OCI-LY3 (cell line): ENCODE data around the gene HPGDS.

Experiments used
- H2AFZ ChIP-seq: fragments of 200-600, 300-600 bp; shearing (Covaris generic); 2 replicates; pipeline ENCODE4 v1.6.0; 2014; ENCODE audit warnings: antibody characterized with exemption, low read depth, low read length
- H3K27ac ChIP-seq: fragments of 200-600, 300-600 bp; sonication (generic); 2 replicates; pipeline ENCODE4 v1.5.1; 2014; ENCODE audit warnings: mild to moderate bottlenecking, low read length, moderate library complexity, mixed read lengths
- H3K27me3 ChIP-seq: fragments of 200-600, 300-600 bp; sonication (generic); 2 replicates; pipeline ENCODE4 v1.6.1; 2014; ENCODE audit warnings: low read depth, low read length, mixed read lengths
- H3K36me3 ChIP-seq: fragments of 200-600, 300-600 bp; sonication (generic); replicated peaks from 2 replicates; pipeline ENCODE3; 2014; ENCODE audit warnings: low read depth, low read length, mixed read lengths
- H3K4me1 ChIP-seq: fragments of 300-600, 200-600 bp; sonication (generic); 2 replicates; pipeline ENCODE4 v1.6.1; 2014; ENCODE audit warnings: low read length, mixed read lengths
- H3K4me2 ChIP-seq: fragments of 200-600, 300-600 bp; sonication (generic); 2 replicates; pipeline ENCODE4 v1.6.1; 2014; ENCODE audit warnings: low read length, mixed read lengths
- H3K4me3 ChIP-seq: fragments of 300-600, 200-600 bp; sonication (generic); 2 replicates; pipeline ENCODE4 v1.5.1; 2014; ENCODE audit warnings: antibody characterized with exemption, mild to moderate bottlenecking, low read length, moderate library complexity
- H3K79me2 ChIP-seq: fragments of 300-600, 200-600 bp; shearing (Covaris generic); 2 replicates; pipeline ENCODE4 v1.6.1; 2014; ENCODE audit warnings: mild to moderate bottlenecking, low read length, mixed read lengths
- H3K9ac ChIP-seq: fragments of 300-600, 200-600 bp; shearing (Covaris generic); 2 replicates; pipeline ENCODE4 v1.6.0; 2014; ENCODE audit warnings: mild to moderate bottlenecking, low read length, moderate library complexity
- H3K9me3 ChIP-seq: fragments of 200-600, 300-600 bp; shearing (Covaris generic); 2 replicates; pipeline ENCODE4 v1.6.1; 2014; ENCODE audit warnings: low read length, mixed read lengths; ENCODE audit not compliant: insufficient read depth
- H4K20me1 ChIP-seq: fragments of 200-600, 300-600 bp; sonication (generic); 2 replicates; pipeline ENCODE4 v1.6.1; 2016; ENCODE audit warnings: low read length, mixed read lengths; ENCODE audit not compliant: insufficient read depth
- EZH2phosphoT487 ChIP-seq: fragments of 200-600 bp; shearing (Covaris generic); IDR thresholded peaks from 2 replicates; pipeline ENCODE4 v1.6.1; 2018; ENCODE audit warnings: antibody characterized with exemption, mixed run types, low read depth
- TF ChIP-seq, protein P1 (sequence below): fragments of 200-600, 300-600 bp; sonication (generic); IDR thresholded peaks from 2 replicates; pipeline ENCODE4 v1.5.1; 2014; ENCODE audit warnings: antibody characterized with exemption, low read length, low read depth

The HPGDS gene

DNA sequence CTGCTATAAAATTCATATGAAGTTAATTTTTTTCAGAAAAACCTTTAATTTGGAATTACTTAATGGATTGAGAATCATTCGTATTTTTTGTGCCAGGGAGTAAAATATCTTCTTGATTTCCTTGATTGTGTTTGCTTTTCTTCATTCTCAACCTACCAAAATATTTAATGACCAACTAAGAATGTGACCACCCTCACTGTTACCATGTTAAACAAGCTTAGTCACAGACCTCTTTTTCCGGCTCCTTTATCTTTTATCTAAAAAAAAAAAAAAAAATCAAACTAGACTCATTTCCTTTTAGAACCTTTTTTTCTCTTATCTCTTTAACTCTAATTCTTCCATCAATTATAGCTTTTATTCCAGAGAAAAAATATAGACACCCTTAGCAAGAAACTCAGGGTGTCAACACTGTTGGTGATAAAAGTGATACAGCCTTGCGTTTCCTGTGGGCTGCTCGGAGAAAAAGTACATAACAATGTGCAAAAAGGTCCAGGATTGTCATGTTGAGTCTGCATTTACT lies 20.6 kb upstream of the HPGDS start:
- Histone ChIP-seq H3K9ac (no peak overlapping the region), H3K27me3 (no peaks in the 10 kb centered on the region), H3K4me3 (no peak overlapping the region), H3K4me1 (no peaks in the 10 kb centered on the region), H3K27ac (no peak overlapping the region), H3K4me2 (no peak overlapping the region), H2AFZ (no peak overlapping the region), H4K20me1 (no peaks in the 10 kb centered on the region), H3K9me3 (no peaks in the 10 kb centered on the region), H3K36me3 (no peaks in the 10 kb centered on the region), H3K79me2 (no peaks in the 10 kb centered on the region)
- TF ChIP-seq, protein P1, sequence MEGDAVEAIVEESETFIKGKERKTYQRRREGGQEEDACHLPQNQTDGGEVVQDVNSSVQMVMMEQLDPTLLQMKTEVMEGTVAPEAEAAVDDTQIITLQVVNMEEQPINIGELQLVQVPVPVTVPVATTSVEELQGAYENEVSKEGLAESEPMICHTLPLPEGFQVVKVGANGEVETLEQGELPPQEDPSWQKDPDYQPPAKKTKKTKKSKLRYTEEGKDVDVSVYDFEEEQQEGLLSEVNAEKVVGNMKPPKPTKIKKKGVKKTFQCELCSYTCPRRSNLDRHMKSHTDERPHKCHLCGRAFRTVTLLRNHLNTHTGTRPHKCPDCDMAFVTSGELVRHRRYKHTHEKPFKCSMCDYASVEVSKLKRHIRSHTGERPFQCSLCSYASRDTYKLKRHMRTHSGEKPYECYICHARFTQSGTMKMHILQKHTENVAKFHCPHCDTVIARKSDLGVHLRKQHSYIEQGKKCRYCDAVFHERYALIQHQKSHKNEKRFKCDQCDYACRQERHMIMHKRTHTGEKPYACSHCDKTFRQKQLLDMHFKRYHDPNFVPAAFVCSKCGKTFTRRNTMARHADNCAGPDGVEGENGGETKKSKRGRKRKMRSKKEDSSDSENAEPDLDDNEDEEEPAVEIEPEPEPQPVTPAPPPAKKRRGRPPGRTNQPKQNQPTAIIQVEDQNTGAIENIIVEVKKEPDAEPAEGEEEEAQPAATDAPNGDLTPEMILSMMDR, result no peak
- TF ChIP-seq EZH2phosphoT487, result no peak

DNA sequence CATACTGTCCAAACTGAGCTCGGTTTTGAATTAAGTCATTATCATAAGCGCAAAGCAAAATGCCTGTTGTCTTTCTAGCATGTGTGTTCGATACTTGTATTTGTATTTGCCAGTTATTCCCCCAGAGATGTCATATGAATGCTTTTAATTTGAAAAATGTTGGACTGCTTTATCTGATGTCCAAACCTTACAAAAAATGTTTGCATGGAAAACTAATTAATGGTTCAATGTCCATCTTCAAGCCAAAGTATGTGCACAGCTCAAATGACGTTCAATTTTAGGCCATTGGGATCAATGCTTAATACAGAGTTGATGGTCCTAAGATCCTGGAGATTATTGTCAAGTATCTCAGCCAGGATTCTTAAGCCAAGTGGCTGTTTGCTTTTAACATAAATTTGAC lies 17.2 kb upstream of the HPGDS start:
- H3K27ac ChIP-seq, result no peak overlapping the region
- no peaks in the 10 kb centered on the region for H3K27me3 ChIP-seq
- no peaks in the 10 kb centered on the region for H4K20me1 ChIP-seq
- H3K36me3 ChIP-seq, result no peaks in the 10 kb centered on the region
- no peaks in the 10 kb centered on the region for H3K79me2 ChIP-seq
- H3K9ac ChIP-seq, result no peak overlapping the region
- no peaks in the 10 kb centered on the region for H3K4me1 ChIP-seq
- no peak overlapping the region for H3K4me2 ChIP-seq
- H2AFZ ChIP-seq, result no peak overlapping the region
- no peak for TF ChIP-seq EZH2phosphoT487
- TF ChIP-seq, protein P1, result no peak
- no peaks in the 10 kb centered on the region for H3K9me3 ChIP-seq
- no peak overlapping the region for H3K4me3 ChIP-seq

DNA sequence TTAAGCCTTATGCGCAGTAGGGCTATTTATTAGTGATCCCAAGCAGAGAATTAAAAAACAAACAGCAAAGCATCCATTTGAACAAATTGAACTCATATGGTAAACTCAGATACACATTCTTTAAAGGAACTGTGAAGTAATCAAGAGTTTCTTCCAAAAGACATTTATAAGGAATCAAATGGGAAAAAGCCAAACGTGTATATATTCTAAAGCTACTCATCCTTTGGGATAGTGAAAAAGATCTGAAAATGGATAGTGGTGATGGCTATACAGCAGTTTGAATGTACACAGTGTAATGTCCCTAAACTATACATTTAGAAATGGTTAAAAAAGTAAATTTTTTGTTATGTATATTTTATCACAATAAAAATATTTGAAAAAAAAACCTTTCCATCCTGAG lies 16.6 kb upstream of the HPGDS start:
- Histone ChIP-seq H3K4me1 (no peaks in the 10 kb centered on the region), H2AFZ (no peak overlapping the region), H3K4me2 (no peak overlapping the region), H3K27me3 (no peaks in the 10 kb centered on the region), H4K20me1 (no peaks in the 10 kb centered on the region), H3K27ac (no peak overlapping the region), H3K36me3 (no peaks in the 10 kb centered on the region), H3K9me3 (no peaks in the 10 kb centered on the region), H3K9ac (no peak overlapping the region), H3K4me3 (no peak overlapping the region), H3K79me2 (no peaks in the 10 kb centered on the region)
- no peak for TF ChIP-seq EZH2phosphoT487
- TF ChIP-seq, protein P1, result no peak

DNA sequence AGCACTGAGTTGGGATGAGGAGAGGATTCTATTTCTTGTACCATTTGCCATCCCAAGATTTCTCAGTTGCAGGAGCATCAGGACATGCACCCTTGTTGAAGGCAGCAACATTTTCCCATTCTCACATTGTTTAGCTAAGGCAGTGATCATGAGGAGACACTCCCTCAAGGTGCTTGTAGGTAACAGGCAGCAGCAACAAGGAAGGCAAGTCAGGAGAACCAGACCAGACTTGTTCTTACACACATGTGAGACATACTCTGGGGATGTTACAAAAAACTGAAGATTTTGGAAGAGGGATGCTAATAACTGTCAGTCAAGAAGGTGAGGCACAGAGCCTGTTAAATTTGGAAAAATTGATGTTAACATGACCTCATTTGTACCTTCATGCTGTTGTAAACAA lies 15.5 kb upstream of the HPGDS start:
- Histone ChIP-seq H3K36me3 (no peaks in the 10 kb centered on the region), H2AFZ (no peak overlapping the region), H3K79me2 (no peaks in the 10 kb centered on the region), H3K4me1 (no peaks in the 10 kb centered on the region), H3K27me3 (no peaks in the 10 kb centered on the region), H3K9me3 (no peaks in the 10 kb centered on the region), H4K20me1 (no peaks in the 10 kb centered on the region), H3K4me3 (no peak overlapping the region), H3K27ac (no peak overlapping the region), H3K4me2 (no peak overlapping the region), H3K9ac (no peak overlapping the region)
- no peak for TF ChIP-seq EZH2phosphoT487
- TF ChIP-seq, protein P1, result no peak
